SK-N-MC (cell line): ENCODE data around the gene FAM107B.

ENCODE experiments used
- EZH2 ChIP-seq: fragments of 200-600 bp; sonication (generic); IDR thresholded peaks from one replicate; pipeline ENCODE4 v1.6.1; 2017; ENCODE audit warnings: antibody characterized with exemption
- FOXP2 ChIP-seq: optimal IDR thresholded peaks from 2 replicates; pipeline ENCODE3; 2011; ENCODE audit warnings: mild to moderate bottlenecking, moderate library complexity; ENCODE audit not compliant: insufficient read depth; ENCODE audit errors: extremely low read length, control extremely low read depth
- POLR2AphosphoS5 ChIP-seq: IDR thresholded peaks from 2 replicates; pipeline ENCODE4 v1.6.1; 2012; ENCODE audit warnings: mild to moderate bottlenecking, low read depth, low read length, borderline replicate concordance

- TF ChIP-seq EZH2 (no peak), POLR2AphosphoS5 (no peak), FOXP2 (no peak)
Observed at GRCh38 chr10:14815681-14816080, 41.0 kb upstream of the FAM107B start.
